ENCODE measurements around the gene BST2. TPM values are rescaled to one million over a fixed set of nuclear protein-coding genes. Genes with fewer than 3 reads are reported as not detected.

BST2 gene
- total and polyA plus RNA-seq, 2 of the 8 experiments (the other 6 are each of a cell fraction or from before 2014, with no cell fraction given) = 18.1 to 72.8 TPM

GRCh38 chr19:17359905-17360800 is 45.3 kb downstream of the BST2 start:
- no peaks in the 10 kb centered on the region for H3K79me1 ChIP-seq (ENCODE audit: low read depth, low read length)
- no peak overlapping the region for H3K14ac ChIP-seq (ENCODE audit: insufficient read length)
- no peaks in the 10 kb centered on the region for H4K20me1 ChIP-seq (replicated peaks in 1 of 2; ENCODE audit: control insufficient read depth in 1 of 2, insufficient read depth in 2 of 2, low read length in 2 of 2)
- no peaks in the 10 kb centered on the region for H3K4me1 ChIP-seq (replicated peaks in 1 of 4; ENCODE audit: control insufficient read depth in 3 of 4, insufficient read depth in 4 of 4, low read length in 3 of 4)
- peaks cover 2% of the 10 kb centered on the region; the same call in 1 of the 2 replicates for H3K23me2 ChIP-seq (ENCODE audit: low read depth, low read length)
- H2BK5ac ChIP-seq (ENCODE audit: low read depth, low read length) = no peak overlapping the region
- peak overlapping the region; percentile 95; the same call in 1 of the 2 replicates for H2BK15ac ChIP-seq (ENCODE audit: low read length)
- H3K79me2 ChIP-seq (ENCODE audit: control insufficient read depth in 1 of 2, insufficient read depth in 2 of 2, low read length in 2 of 2) = no peaks in the 10 kb centered on the region
- no peak overlapping the region for H3K4me3 ChIP-seq (ENCODE audit: extremely low read depth in 1 of 4, insufficient read depth in 2 of 4, low read depth in 3 of 4, low read length in 4 of 4)
- no peak overlapping the region for H2AFZ ChIP-seq (ENCODE audit: low read length)
- H3K36me3 ChIP-seq (ENCODE audit: control insufficient read depth in 2 of 4, insufficient read depth in 4 of 4, low read length in 3 of 4) = no peaks in the 10 kb centered on the region
- no peak overlapping the region for H2BK12ac ChIP-seq (ENCODE audit: low read depth, low read length)
- CTCF ChIA-PET (ENCODE audit: partially characterized antibody) = interaction anchor here (0.7 to 5.9 kb wide), 5 partner anchors 11 to 30 kb away, joined by 3 to 30 read pairs (median 4); no protein-coding TSS in a partner anchor
- H2BK20ac ChIP-seq (ENCODE audit: low read length) = no peak overlapping the region
- no peak for DNase-seq (ENCODE audit: low read depth in 1 of 2, low spot score in 2 of 2)
- no peak overlapping the region for H4K8ac ChIP-seq (ENCODE audit: extremely low read depth, insufficient read depth, low read length)
- peak overlapping the region; percentile 38 for H3K4ac ChIP-seq (replicated peaks; ENCODE audit: insufficient read length, low read depth, low read length)
- no peak overlapping the region for H3K56ac ChIP-seq (replicated peaks; ENCODE audit: insufficient read length, low read depth, low read length)
- H3K27ac ChIP-seq (ENCODE audit: low read depth, low read length) = no peak overlapping the region
- no peaks in the 10 kb centered on the region for H3K9me3 ChIP-seq (ENCODE audit: insufficient read depth in 2 of 2, low read depth in 1 of 2, low read length in 1 of 2)
- H3K4me2 ChIP-seq (ENCODE audit: insufficient read depth in 1 of 2, low read depth in 2 of 2, low read length in 2 of 2) = no peak overlapping the region
- no peak overlapping the region for H3K18ac ChIP-seq (ENCODE audit: extremely low read depth, low read length)
- no peak overlapping the region for H3K23ac ChIP-seq (ENCODE audit: insufficient read length)
- FAIRE-seq = no peak
- H4K91ac ChIP-seq (replicated peaks; ENCODE audit: insufficient read length, low read length) = peak overlapping the region; percentile 74
- no peak overlapping the region for H2AK5ac ChIP-seq (ENCODE audit: low read depth, low read length)
- POLR2A ChIA-PET (ENCODE audit: partially characterized antibody) = no interaction called here
- H3K9ac ChIP-seq (replicated peaks in 1 of 4; ENCODE audit: extremely low read depth in 1 of 4, low read depth in 3 of 4, low read length in 3 of 4) = no peak overlapping the region
- no peak overlapping the region for H2BK120ac ChIP-seq (replicated peaks; ENCODE audit: low read depth, low read length)
- no peak overlapping the region for H4K5ac ChIP-seq (ENCODE audit: insufficient read length, low read depth, low read length)
- H3K27me3 ChIP-seq (replicated peaks in 1 of 4; ENCODE audit: control insufficient read depth in 3 of 4, extremely low read depth in 1 of 4, insufficient read depth in 3 of 4, low read length in 3 of 4) = no peaks in the 10 kb centered on the region
- TF ChIP-seq JUN (IDR thresholded peaks at IDR 0.05; ENCODE audit: low read depth, low read length) = no peak
- TF ChIP-seq KDM1A (IDR thresholded peaks at IDR 0.05; ENCODE audit: borderline replicate concordance, low read length) = peak; percentile 40; the same call in 1 of the 2 replicates
- WGBS, 2 experiments (ENCODE audit: extremely low coverage in 1 of 2, insufficient coverage in 1 of 2, insufficient read length in 1 of 2, insufficient replicate concordance in 2 of 2, low coverage in 1 of 2, low lambda C conversion rate in 2 of 2, missing lambda C conversion rate in 1 of 2) = 85% methylated on average over 5 of the region's 6 CpGs; no CpG with 5 or more reads in 1 of the 2 experiments

Data from H1 (cell line).